Liver (tissue), 3 donors: ENCODE results near the gene RPS6KB1.
"Not testable (repeated sequence)": the region's sequence is repeated elsewhere in the genome, so short reads cannot be mapped to it uniquely, and the experiment has no call there.

Source experiments
- ATF3 ChIP-seq: IDR thresholded peaks from 2 replicates; pipeline ENCODE4 v1.6.1; 2016; ENCODE audit warnings: antibody characterized with exemption
- CTCF ChIP-seq: fragments of 150-350 bp; IDR thresholded peaks from 2 replicates; pipeline ENCODE4 v1.5.1; 2017; ENCODE audit warnings: improper control_type of control experiment, low read depth, low read length; ENCODE audit not compliant: missing input control
- EGR1 ChIP-seq, 2 donors: IDR thresholded peaks; 2 replicates each; pipeline ENCODE4 v1.6.1; 2016 to 2018; ENCODE audit warnings: antibody characterized with exemption in 2 of 2, low read depth in 2 of 2
- GABPA ChIP-seq, 2 donors: IDR thresholded peaks in 1 of 2; conservative IDR thresholded peaks in 1 of 2; 2 replicates each; pipeline ENCODE4 v1.6.1; 2016; ENCODE audit warnings: antibody characterized with exemption in 2 of 2, mild to moderate bottlenecking in 1 of 2, moderate library complexity in 1 of 2
- JUND ChIP-seq, 2 donors: IDR thresholded peaks; 2 replicates each; pipeline ENCODE4 v1.6.1; 2016; ENCODE audit warnings: antibody characterized with exemption in 2 of 2
- MAX ChIP-seq: IDR thresholded peaks from 2 replicates; pipeline ENCODE4 v1.6.1; 2016; ENCODE audit warnings: antibody characterized with exemption
- NR2F2 ChIP-seq: IDR thresholded peaks from 2 replicates; pipeline ENCODE4 v1.6.1; 2016; ENCODE audit warnings: antibody characterized with exemption
- RAD21 ChIP-seq, 2 donors: IDR thresholded peaks; 2 replicates each; pipeline ENCODE4 v1.6.1; 2016; ENCODE audit warnings: antibody characterized with exemption in 2 of 2, mild to moderate bottlenecking in 2 of 2
- REST ChIP-seq: IDR thresholded peaks from 2 replicates; pipeline ENCODE4 v1.6.1; 2016; ENCODE audit warnings: antibody characterized with exemption, mild to moderate bottlenecking
- SP1 ChIP-seq: IDR thresholded peaks from 2 replicates; pipeline ENCODE4 v1.6.1; 2018; ENCODE audit warnings: antibody characterized with exemption, mild to moderate bottlenecking
- TAF1 ChIP-seq: conservative IDR thresholded peaks from 2 replicates; pipeline ENCODE4 v1.6.1; 2016; ENCODE audit warnings: antibody characterized with exemption, mild to moderate bottlenecking
- YY1 ChIP-seq: IDR thresholded peaks from 2 replicates; pipeline ENCODE4 v1.6.1; 2016; ENCODE audit warnings: antibody characterized with exemption, mild to moderate bottlenecking
- donor health status: healthy.
- donor health status: healthy.

GRCh38 chr17:59971771-59972170 lies 78.8 kb downstream of the RPS6KB1 start:
- not testable (repeated sequence) for TF ChIP-seq CTCF; TAF1; SP1; YY1; MAX; ATF3; EGR1 (IDR thresholded peaks at IDR 0.05; ENCODE audit: low read depth in 2 of 2); GABPA (IDR thresholded peaks at IDR 0.05 in 1 of 2, conservative IDR thresholded peaks at IDR 0.05 in 1 of 2); RAD21 (IDR thresholded peaks at IDR 0.05); JUND (IDR thresholded peaks at IDR 0.05); REST; NR2F2
